GM18519 (cell line): ENCODE results near the gene F2RL2.

ENCODE experiments used
- ATAC-seq: cut with Tn5 transposase; IDR thresholded peaks from one replicate; pipeline ENCODE4 v1.9.1; 2021; ENCODE audit warnings: mild to moderate bottlenecking, moderate library complexity; ENCODE audit not compliant: unreplicated experiment, low FRiP score

F2RL2 gene, protein sequence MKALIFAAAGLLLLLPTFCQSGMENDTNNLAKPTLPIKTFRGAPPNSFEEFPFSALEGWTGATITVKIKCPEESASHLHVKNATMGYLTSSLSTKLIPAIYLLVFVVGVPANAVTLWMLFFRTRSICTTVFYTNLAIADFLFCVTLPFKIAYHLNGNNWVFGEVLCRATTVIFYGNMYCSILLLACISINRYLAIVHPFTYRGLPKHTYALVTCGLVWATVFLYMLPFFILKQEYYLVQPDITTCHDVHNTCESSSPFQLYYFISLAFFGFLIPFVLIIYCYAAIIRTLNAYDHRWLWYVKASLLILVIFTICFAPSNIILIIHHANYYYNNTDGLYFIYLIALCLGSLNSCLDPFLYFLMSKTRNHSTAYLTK

DNA sequence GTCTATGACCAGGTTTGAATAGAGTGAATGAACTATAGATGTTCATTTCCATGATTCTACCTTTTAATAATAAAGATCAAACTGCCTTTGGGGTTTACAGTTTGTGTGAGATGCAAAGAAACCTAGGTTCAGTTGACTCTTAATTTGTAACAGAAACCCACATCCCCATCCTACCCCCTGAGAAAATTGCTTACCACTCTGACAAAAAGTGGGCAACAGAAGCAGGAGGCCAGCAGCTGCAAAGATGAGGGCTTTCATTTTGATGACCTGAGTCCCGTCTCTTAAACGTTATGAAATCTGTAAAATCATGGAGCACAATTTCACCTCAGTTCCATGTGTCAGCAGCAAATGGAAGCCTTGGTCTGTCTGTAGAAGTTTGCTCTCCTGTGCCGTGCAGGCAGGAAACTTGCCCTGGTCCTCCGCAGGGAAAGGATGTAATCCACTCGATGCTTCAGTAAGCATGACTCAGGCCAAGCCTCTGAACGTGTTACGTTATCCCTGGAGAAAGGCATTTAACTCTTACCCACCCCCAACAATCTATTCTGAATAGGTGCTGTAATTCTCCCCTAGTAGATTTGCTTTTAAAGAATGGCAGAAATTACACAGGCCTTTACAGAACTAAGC lies at the start of gene F2RL2:
Gene F2RL2, minus strand, starts transcription at position 431 of the 624 bp plus-strand sequence. Its CDS starts 173 bp downstream, at position 258.
- no peak for ATAC-seq

GRCh38 chr5:76672242-76672641 lies 49.0 kb upstream of the F2RL2 start:
- no peak for ATAC-seq

DNA sequence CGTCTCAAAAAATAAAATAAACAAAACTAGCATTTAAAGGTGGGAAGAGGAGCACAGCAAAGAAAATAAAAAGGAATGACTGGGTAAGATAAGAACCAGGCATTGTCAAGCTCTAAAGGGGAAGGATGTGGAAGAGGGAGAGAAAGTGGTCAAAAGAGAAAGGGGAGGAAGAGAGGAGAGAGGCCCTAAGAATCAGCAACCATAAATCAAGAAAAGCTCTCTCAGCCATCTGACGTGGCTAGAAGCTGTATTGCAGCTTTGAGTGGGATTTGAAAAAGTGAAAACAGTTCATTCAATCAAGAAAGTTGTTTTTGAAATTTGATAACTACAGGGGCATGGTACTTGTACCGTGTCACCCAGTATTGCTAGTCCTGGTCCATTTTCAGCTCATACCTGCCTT lies 47.3 kb upstream of the F2RL2 start:
- ATAC-seq: no peak

DNA sequence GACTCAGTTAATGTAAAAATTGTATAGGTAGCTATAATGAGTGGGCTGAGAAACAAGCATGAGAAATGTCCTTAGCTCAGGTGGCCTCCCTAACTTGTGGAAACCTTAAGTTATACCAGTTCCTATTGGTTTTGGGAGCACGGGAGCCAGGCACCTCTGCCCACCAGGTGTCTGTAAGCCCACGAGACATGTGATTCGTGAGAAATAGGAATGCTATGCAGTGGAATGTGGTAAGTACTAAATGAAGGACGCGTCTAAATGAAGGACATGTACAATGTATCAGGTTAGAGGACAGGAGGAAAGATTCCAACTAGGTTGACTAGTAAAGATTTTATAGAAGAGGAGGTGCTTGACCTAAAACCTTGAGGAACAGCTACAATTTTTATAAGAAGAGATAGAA lies 46.0 kb upstream of the F2RL2 start:
- no peak for ATAC-seq

DNA sequence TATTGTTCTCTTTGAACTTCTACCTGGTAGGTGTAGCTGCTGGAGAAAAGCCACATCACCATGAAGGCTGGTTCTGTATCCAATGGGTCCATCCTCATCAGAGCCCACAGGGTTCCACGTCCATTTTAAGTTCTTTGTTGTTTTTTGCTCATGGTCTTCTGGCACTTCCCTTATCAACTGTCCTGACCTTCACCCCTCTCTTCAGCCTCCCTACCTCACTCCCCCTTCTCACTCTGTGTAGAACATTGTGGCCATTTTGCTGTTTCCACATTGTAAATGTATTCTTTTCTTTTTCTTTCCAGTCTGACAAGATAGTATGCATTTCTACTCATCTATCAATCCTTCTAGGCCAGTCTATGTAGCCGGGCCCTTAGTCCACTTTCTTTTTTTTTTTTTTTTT lies 44.3 kb upstream of the F2RL2 start:
- ATAC-seq: no peak

GRCh38 chr5:76664079-76664478 lies 40.9 kb upstream of the F2RL2 start:
- no peak for ATAC-seq

DNA sequence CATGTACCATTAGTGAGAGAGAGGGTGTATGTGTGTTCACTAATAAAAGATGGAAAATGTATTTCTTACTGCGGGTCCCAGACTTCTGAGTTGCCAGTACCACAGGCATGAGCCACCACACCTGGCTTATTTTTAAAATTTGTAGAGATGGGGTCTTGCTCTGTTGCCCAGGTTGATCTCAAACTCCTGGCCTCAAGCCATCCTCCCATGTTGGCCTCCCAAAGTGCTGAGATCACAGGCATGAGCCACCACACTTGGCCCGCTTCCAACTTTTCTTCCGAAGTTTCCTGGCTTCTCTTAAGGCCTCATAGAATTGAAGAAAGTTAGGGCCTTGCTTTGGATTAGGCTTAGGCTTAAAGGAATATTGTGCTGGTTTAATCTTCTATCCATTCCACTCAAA lies 40.4 kb upstream of the F2RL2 start:
- ATAC-seq: no peak

- no peak for ATAC-seq
Measured at GRCh38 chr5:76662521-76662920, 39.3 kb upstream of the F2RL2 start.

DNA sequence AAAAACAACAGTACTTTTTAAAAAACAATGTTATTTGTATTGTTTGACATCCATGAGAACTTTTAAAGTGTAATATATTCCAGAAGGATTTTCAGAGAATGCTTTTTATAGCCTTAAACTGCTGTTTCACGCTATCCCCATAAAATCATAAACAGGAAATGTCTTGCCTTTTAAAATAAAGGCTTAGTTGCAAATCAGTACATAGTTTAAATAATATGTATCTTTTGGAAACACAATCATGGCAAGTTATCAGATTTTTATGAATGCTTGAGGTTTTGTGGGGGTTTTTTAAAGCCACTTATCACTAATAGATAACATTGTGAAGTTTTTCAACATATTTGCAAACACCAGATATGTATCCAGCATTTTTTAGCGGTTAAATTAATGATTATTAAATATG lies 37.2 kb upstream of the F2RL2 start:
- ATAC-seq: no peak

DNA sequence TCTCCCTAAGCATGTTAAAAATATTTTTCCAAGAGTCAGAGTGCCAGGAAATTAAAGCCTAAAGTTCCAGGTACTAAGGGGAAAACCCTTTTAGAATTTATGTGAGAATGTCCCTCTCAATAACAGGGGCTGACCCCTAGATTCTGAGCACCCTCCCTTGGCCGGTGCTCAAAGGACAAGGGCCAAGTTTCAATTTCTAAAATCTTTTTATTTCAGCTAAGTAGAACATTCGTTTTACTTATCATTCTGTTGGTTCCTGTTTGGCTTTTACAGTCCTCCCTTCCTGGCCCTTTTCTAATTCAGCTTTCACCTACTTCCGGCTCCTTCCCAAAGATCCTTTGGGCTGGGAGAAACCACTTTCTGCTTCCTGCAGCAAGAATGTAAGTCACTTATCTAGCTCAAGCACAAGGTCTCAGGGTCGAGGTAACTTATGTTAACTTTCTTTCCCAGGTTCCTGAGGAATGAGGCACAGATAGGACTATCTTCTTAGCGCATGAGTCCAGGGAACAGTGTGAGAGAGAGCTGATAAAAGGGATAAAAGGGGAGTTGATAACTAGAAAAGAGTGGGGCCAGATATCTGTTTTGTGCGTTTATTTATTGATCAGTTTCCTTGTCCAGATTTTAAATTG lies 34.6 kb upstream of the F2RL2 start:
- no peak for ATAC-seq

GRCh38 chr5:76657091-76657490 lies 33.9 kb upstream of the F2RL2 start:
- ATAC-seq: no peak

DNA sequence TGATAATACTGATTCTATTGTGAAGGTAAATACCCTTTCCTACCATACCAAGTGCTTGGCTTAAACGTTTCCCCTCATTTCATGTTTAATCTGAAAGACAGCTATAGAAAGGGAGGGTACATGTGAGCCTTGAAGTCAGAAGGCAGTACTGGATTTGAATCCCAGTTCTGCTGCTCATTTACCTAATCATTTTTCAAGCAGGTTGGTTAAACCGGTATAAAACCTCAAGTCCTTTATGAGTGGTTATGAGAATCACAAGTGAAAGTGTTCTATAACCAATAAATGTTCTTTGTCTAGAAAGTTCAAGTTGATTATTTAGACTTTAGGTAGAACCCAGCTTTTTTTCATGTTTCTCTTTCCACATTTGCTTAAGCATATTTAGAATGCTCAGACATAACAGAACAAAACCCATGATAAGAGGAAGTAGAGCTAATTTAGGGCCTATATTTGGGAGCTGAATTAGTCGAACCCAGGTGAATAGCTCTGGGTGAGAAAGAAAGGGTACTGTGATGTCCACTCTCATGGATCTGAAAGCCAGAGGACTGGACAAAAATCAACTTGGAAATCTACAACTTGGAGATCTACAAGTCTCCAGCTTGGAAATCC lies 29.7 kb upstream of the F2RL2 start:
- ATAC-seq: no peak

DNA sequence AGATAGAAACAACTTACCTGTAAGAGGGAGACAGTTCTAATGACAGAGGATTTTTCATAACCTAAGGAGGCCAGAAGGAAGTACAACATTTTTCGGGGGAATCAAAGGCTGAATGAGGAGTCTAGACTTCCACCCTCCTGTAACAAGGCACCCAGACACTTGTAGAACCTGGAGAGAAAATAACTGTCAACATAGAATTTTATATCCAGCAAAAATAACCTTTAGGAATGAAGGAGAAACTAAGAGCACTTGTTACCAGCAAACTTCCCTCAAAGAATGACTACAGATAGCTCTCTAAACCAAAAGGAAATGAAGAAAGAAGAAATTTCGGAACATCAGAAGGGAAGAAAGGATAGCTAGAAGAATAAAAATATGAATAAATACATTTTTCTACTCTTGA lies 25.9 kb upstream of the F2RL2 start:
- no peak for ATAC-seq

DNA sequence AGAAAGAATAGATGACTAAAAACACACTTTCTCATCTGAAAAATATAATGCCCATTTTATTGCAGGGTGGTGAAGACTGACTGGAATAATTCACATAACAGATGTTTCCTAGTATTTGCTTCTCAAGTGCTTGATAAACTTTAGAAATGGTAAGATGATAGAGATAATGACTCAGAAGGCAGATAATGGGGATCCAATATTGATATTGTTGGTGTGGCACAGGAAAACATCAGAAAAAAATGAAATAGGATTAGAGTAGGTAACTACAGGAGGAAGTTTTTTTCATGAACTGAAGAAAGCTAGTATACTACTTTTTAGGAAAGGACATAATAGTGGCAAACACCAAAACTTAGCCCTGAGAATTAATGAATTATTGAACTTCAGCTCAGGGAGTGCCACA lies 20.2 kb upstream of the F2RL2 start:
- ATAC-seq: no peak

GRCh38 chr5:76642390-76643040 lies 19.3 kb upstream of the F2RL2 start:
- no peak for ATAC-seq

DNA sequence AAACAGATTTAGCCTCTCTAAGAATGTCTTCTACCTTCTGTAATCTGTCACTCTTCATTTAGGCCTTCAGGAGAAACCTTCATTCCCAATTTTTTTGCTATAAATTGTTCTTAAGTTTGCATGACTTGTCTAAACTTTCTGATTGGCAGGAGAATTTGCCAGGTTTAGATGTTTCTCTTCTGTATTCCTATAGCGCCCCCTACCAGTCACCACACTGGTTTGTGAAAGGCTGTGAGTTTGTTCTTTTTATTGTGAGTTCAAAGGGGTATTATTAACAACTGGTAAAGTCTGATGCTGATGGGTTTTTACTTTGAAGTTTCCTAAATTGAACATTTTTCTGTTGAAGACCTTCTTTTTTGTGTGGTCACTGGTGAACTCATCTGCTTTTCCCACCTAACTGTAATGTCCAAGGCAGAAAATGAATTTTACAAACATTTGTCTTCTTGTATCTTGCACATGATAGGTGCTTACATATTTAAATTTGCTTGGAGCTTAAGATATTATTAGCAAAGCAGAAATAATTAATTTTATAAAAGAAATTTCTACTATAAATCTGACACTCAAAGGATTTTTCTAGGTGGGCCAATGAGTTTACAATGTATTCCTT lies 18.4 kb upstream of the F2RL2 start:
- ATAC-seq: no peak

DNA sequence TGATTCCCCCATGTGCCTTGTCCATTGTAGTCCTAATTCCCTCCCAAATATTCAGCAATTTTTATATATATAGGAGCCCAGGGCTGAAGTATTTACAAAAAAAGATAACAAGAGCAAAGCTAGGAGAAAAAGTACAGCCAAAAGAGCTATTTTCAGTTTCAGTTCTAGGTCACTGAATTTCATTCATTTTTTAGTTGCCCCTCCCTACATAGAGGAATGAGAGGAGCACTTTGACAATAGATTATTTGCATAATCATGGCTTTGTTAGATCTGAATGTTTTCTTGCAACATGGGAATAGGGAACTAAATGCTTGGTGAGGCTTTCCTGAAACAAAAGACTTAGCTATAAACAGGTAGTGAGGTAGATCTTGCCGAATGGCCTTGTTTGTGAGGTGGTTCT lies 15.3 kb upstream of the F2RL2 start:
- no peak for ATAC-seq

DNA sequence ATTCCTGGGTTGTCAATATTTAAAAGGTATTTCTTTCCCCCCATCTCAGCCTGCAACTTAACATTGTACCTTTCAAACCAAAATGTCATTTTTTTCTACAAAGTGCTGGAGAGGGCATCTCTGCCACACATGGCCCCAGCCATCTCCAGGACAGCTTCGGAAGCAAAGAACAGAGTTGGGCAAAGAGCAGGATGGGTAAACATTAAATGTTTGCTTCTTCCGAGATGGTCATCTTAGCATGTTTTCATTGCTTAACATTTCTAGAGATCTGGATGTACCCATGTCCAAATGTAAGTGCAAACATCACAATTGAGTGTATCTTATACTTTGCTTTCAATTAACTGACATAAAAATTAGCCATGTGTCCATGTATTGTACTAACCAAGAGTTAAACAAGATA lies 14.3 kb upstream of the F2RL2 start:
- no peak for ATAC-seq

GRCh38 chr5:76634661-76635060 lies 11.5 kb upstream of the F2RL2 start:
- no peak for ATAC-seq

DNA sequence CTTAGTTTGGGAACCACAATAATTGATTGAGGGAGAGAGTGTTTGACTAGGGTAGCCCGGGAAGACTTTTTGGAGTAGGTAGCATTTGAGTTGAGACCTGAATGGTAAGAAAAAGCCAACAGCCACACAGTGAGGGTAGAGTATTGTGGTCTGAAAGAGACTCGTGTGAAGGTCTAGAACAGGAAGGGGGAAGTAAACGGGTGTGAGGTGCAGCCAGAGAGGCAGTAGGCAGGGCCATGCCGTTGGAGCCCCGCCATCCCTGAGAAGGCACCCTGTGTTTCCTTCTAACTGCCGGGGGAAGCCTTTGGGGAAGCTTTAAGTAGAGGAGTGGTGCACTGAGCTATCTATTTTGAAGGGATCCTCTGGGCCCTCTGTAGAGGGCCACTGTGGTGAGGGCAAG lies 3.5 kb upstream of the F2RL2 start:
- ATAC-seq: no peak
